AG04450 (cell line): ENCODE measurements around the gene CPNE1. TPM values are rescaled to one million over a fixed set of nuclear protein-coding genes. Genes with fewer than 3 reads are reported as not detected.

ENCODE experiments used
- CTCF ChIA-PET: fragments of 300-600, 350-600 bp; formaldehyde crosslinking; extraction: SDS; loops from one replicate; lab custom pipeline; 2022; ENCODE audit warnings: antibody characterized with exemption, inconsistent platforms; lab: Charles Lee
- POLR2A ChIA-PET: fragments of 350-600 bp; formaldehyde crosslinking; extraction: SDS; loops from one replicate; lab custom pipeline; 2021; ENCODE audit warnings: antibody characterized with exemption, inconsistent platforms; lab: Yijun Ruan, JAX
- DNase-seq: peaks from one replicate; pipeline ENCODE4 v3.0.0-alpha.2; 2011; ENCODE audit warnings: low read depth, low spot score
- H3K27ac ChIP-seq: one replicate; pipeline ENCODE4 v1.5.1; 2012; ENCODE audit warnings: low read depth, low read length, control low read depth
- H3K27me3 ChIP-seq: one replicate; pipeline ENCODE4 v1.6.0; 2012; ENCODE audit warnings: low read length; ENCODE audit not compliant: control insufficient read depth, insufficient read depth
- H3K4me3 ChIP-seq: 2 replicates; pipeline ENCODE4 v1.5.1; 2011; ENCODE audit warnings: mild to moderate bottlenecking, low read depth, low read length, control low read depth
- H3K9me3 ChIP-seq: 2 replicates; pipeline ENCODE4 v1.5.1; 2012; ENCODE audit warnings: low read length; ENCODE audit not compliant: control insufficient read depth, insufficient read depth
- CTCF ChIP-seq: IDR thresholded peaks from 2 replicates; pipeline ENCODE4 v1.5.1; 2011; ENCODE audit warnings: low read depth, low read length, control low read depth, inconsistent platforms
- polyA plus RNA-seq: library from polyadenylated mRNA; depleted of rRNA; stranded (reverse); fragments of >200 nt; gene quantifications from 2 replicates; pipeline ENCODE4 v1.2.3, GENCODE V29; 2011

CPNE1 gene
- polyA plus RNA-seq, 1 experiment: 95.1 TPM

- no peak for DNase-seq
- ChIA-PET CTCF (interaction anchor here (0.6 to 0.8 kb wide), 3 partner anchors 9 to 1806 kb away, joined by 5 to 7 read pairs (median 7); no protein-coding TSS in a partner anchor), POLR2A (interaction anchor here (0.6 to 2.3 kb wide), 12 partner anchors 9 to 360 kb away, joined by 3 to 7 read pairs (median 4); partner anchors contain the start of gene ERGIC3)
- Histone ChIP-seq H3K27ac (peak within 1 kb of the TSS; percentile 89), H3K27me3 (no peaks in the 10 kb centered on the region), H3K9me3 (no peaks in the 10 kb centered on the region; the same call in 1 of the 2 replicates), H3K4me3 (peak within 1 kb of the TSS; percentile 64)
- no peak for TF ChIP-seq CTCF
These were observed 48.8 kb downstream of the CPNE1 start, which contains the start of gene SPAG4 for GRCh38 chr20:35615667-35616464. Gene SPAG4 (plus strand): TSS chr20:35615829. CDS start chr20:35616004, 175 bp downstream.

- CTCF ChIA-PET: no interaction called here
These were observed 53.2 kb downstream of the CPNE1 start for GRCh38 chr20:35611482-35611881.

GRCh38 chr20:35610833-35611427, 53.8 kb downstream of the CPNE1 start:
- no peak overlapping the region for H3K27ac ChIP-seq
- no peak for TF ChIP-seq CTCF
- H3K9me3 ChIP-seq: no peaks in the 10 kb centered on the region
- POLR2A ChIA-PET: no interaction called here
- DNase-seq: no peak
- H3K4me3 ChIP-seq: no peak overlapping the region
- CTCF ChIA-PET: no interaction called here
- no peaks in the 10 kb centered on the region for H3K27me3 ChIP-seq

More at GRCh38 chr20:35611482-35611881, 53.2 kb downstream of the CPNE1 start:
- Histone ChIP-seq H3K27ac (no peak overlapping the region), H3K4me3 (no peak overlapping the region), H3K9me3 (no peaks in the 10 kb centered on the region; the same call in 1 of the 2 replicates), H3K27me3 (no peaks in the 10 kb centered on the region)
- DNase-seq: no peak
- no peak for TF ChIP-seq CTCF
- POLR2A ChIA-PET: no interaction called here

GRCh38 chr20:35607003-35607735, 57.5 kb downstream of the CPNE1 start:
- CTCF ChIA-PET: no interaction called here
- Histone ChIP-seq H3K27me3 (peaks cover 8% of the 10 kb centered on the region), H3K27ac (no peak overlapping the region), H3K9me3 (no peaks in the 10 kb centered on the region; the same call in 1 of the 2 replicates), H3K4me3 (no peak overlapping the region)
- DNase-seq: no peak
- POLR2A ChIA-PET: no interaction called here
- TF ChIP-seq CTCF: no peak
